ENCODE measurements around the gene NTSR2.
"Not testable (repeated sequence)": the region's sequence is repeated elsewhere in the genome, so short reads cannot be mapped to it uniquely, and the experiment has no call there.

The NTSR2 gene

DNA sequence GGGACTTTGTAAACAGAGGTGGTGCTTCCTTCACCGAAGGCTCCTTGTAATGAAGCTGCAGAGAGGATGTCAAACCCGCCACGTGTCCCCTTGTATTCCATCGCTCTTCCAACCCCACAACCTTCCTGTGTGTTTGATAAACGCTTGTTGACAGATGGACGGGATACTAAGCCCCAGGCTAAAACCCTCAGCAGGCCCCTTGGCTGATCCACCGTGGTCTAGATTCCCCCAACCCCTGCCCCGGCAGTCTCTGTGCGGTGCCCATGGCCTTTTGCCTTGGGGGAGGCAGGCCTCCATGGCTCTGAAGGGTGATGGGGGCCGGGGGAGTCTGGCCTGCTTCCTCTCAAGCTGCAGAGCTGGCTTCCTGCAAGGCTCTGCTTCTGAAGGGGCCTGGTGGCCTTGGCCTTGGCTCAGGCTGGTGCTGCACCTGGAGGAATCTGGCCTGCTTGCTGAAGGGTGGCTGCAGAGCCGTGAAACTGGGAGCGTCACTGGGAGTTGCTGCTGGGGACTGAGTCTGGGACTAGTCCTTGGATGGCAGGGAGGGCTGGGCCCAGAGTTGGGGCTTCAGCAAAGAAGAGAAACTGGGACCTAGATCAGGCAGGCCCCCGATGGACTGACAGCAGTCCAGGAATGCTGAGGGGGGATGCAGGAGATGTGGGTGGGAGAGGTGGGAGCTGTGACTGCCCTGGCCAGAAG lies 9.6 kb upstream of the NTSR2 start:
- no peak for DNase-seq (ENCODE audit: low read depth)

DNA sequence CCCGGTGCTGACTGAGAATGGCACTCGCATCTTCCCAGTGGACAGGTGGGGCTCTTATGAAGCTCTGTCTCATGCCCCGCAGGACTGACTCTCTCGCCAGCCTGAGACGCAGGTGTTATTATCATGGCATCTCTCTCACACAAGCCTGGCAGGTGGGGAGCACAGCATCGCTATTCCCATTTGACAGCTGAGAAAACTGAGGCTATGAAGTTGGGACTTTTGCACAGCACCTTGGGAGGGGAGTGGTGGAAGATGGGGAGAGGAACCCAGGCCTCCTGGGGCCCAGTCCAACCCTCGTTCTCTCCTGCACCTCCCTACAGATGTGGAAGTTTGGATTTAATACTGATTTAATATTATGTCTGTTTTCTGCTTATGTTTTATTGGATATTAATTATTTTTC lies 9.0 kb upstream of the NTSR2 start:
- no peak for DNase-seq (ENCODE audit: low read depth)

DNA sequence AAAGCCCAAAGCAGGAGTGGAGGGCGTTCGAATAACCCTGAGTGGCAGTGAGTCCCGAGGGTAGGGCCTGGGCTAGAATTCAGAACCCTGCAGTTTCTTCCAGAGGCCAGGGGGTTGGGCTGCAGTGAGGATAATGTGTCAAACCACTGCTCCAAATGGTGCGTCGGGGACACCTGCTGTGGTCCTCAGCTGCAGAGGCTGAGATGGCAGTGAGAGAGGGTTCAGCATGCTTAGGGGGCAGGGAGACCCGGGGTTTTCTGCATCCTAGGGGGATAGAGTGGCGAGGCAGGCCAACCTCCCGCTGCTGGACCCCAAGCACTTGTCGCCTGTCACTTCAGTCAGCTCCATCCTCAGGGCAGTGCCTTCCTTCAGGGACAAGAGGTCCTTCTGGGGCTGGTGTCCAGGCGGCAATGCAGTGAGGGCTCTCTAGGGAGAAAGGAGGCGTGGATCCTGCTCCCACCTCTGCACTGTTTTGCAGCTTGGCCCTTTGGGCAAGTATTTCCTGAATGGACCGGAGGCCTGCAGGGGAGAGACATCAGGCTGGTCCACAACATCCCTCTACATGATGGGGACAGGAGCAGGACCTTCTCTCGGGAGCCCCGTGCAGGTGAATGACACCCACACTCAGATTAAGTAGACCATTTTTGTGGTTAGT lies 8.4 kb upstream of the NTSR2 start:
- no peak for DNase-seq (ENCODE audit: low read depth)

GRCh38 chr2:11677136-11678055 lies 7.4 kb upstream of the NTSR2 start:
- no peak for DNase-seq (ENCODE audit: low read depth)

- DNase-seq (ENCODE audit: low read depth) = no peak
Measured at GRCh38 chr2:11676640-11677039, 6.6 kb upstream of the NTSR2 start.

GRCh38 chr2:11675423-11676112 lies 5.6 kb upstream of the NTSR2 start:
- no peak for DNase-seq (ENCODE audit: low read depth)

GRCh38 chr2:11674983-11675382 lies 5.0 kb upstream of the NTSR2 start:
- no peak for DNase-seq (ENCODE audit: low read depth)

DNA sequence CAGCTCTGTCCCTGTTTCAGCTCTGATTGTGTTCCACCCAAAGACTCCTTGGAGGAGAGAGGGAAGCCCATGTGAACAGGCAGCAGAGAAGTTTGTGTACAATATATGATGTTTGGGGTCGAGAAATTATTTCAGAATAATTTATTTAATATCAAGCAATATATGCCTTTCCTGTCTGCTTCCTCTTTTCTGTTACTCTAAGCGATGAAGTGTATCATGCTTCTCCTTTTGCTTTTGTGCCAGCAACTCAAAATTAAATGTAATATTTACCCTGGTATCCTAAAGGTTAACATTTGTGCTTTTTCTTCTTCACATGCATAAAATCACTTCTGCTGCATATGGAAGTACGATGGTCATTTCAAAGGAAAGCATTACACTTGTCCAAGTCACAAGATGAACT lies 2.4 kb upstream of the NTSR2 start:
- no peak for DNase-seq (ENCODE audit: low read depth)

GRCh38 chr2:11667866-11668637 lies 1.9 kb downstream of the NTSR2 start:
- DNase-seq (ENCODE audit: low read depth) = no peak

DNA sequence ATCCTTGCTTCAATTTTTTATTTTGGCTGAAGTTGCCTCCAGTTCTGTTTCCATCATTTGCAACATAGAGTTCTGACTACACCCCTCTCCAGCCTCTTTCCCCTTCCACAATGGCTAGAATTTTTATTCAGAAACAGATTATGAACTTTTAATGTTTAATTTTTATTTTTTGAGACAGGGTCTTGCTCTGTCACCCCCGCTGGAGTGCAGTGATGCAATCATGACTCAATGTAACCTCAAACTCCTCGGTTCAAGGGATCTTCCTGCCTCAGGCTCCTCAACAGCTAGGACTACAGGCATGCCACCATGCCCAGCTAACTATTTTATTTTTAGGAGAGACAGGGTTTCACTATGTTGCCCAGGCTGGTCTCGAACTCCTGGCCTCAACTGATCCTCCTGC lies 2.8 kb downstream of the NTSR2 start:
- no peak for DNase-seq (ENCODE audit: low read depth)

DNA sequence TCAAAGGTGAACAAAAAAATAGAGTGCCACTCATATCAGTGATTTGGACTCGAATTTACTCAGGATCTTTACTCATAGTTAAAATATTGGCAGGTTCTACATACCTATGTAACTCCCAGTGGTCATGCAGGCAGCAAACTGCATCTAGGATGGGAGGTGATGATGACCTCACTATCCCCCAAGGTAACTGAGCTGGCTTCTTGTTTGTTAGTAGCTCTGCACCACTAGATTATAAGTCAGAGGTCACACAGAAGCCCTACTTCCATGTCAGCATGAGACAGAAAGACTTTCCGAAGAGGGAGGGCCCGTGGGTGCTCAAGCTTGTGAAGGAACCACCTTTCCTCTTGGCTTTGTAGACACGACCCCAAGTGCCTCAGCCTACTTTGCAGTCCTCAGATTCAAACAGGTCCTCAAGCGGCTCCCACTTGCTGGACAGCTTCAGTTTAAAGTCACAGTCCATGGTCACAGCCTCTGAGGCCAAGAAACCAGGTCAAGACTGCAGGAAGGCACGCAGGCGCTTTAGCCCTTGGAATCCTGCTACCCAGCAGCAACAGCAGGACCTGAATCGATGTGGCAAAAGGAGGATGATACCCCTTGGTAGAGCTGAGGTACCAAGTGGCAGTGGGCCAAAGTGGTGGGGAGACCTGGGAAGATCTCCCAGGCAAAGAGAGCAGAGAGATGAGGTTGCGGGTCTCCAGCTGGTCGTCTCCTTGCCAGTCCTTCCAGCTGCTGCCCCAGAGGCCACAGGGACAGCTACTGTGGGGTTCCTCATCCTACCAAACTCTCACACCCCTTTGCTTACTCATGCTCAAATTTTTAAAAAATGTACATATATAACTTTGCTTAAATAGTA lies 4.3 kb downstream of the NTSR2 start:
- no peak for DNase-seq (ENCODE audit: low read depth)

- DNase-seq (ENCODE audit: low read depth) = no peak
Measured at GRCh38 chr2:11665028-11665427, 5.0 kb downstream of the NTSR2 start.

GRCh38 chr2:11663427-11663826 lies 6.6 kb downstream of the NTSR2 start:
- DNase-seq (ENCODE audit: low read depth) = no peak

DNA sequence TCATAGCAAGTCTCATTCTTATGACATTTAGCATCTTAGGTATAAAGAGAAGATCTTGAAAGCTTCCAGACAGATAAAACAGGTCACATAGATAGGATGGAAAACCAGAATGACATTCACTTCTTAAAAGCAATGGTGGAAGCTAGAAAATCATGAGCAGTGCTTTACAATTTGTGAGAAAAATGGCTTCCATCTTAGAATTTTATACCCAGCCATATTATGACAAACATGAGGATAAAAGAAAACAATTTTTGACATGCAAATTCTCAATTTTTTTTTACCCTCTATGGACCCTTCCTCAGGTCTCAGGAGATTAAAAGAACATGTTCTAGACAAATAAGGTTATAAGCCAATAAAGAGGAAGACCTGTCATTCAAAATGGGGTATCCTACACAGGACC lies 7.1 kb downstream of the NTSR2 start:
- DNase-seq (ENCODE audit: low read depth) = no peak

DNA sequence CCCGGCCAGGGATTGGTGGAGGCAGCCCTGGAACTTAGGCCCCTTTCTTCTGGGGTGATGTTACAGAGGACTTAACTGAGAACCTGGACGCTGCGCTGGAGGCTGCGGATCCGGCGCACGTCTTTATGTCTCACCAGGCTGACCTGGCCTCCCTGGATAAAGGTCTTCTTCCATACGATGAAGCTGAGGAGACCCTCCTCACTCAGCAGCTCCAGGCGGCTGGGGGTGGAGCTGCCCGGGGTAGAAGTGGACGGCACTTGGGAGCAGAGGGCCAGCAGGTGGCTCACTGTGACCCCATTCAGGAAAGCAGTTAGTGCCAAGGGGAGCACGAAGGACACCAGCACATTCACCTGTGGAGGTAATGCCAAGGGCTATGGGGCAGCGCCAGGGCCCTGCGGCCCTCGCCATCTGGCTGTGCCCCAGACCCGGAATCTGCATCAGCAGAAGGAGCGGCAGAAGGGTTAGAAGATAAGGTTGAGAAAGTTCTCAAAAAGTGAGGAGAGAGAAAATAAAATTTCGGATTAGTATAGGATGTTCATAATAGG lies 8.0 kb downstream of the NTSR2 start:
- DNase-seq (ENCODE audit: low read depth) = no peak

- not testable (repeated sequence) for DNase-seq (ENCODE audit: low read depth)
Measured at GRCh38 chr2:11660396-11660795, 9.6 kb downstream of the NTSR2 start.

DNA sequence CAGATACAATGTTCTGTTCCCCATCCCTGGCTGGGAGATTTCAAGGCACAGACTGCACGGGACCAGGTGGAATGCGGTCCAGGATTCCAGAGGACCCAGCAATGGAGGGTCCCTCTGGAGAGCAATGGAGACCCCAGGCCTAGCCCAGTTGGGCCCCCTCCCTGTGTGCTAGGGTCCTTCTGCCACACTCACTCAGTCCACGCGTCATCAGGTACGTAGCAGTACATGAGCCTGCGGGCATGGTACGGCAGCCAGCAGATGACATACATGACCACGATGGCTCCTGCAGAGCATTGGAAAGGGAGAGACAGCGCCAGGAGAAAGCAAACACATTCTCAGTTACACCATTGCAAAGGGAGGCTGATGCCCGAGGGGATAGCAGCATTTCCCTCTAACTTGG lies 10.1 kb downstream of the NTSR2 start:
- DNase-seq (ENCODE audit: low read depth) = no peak

- DNase-seq (ENCODE audit: low read depth) = no peak
Measured at GRCh38 chr2:11659115-11659475, 10.9 kb downstream of the NTSR2 start.

- DNase-seq (ENCODE audit: low read depth) = no peak
Measured at GRCh38 chr2:11658208-11659114, 11.5 kb downstream of the NTSR2 start.
